Measurements from ENCODE around the gene RAD51B. TPM values are rescaled to one million over a fixed set of nuclear protein-coding genes. Genes with fewer than 3 reads are reported as not detected.

The RAD51B gene
- total RNA-seq, 4 donors from 2014 or later: 8.9 to 30.3 (median 10.4) TPM

DNA sequence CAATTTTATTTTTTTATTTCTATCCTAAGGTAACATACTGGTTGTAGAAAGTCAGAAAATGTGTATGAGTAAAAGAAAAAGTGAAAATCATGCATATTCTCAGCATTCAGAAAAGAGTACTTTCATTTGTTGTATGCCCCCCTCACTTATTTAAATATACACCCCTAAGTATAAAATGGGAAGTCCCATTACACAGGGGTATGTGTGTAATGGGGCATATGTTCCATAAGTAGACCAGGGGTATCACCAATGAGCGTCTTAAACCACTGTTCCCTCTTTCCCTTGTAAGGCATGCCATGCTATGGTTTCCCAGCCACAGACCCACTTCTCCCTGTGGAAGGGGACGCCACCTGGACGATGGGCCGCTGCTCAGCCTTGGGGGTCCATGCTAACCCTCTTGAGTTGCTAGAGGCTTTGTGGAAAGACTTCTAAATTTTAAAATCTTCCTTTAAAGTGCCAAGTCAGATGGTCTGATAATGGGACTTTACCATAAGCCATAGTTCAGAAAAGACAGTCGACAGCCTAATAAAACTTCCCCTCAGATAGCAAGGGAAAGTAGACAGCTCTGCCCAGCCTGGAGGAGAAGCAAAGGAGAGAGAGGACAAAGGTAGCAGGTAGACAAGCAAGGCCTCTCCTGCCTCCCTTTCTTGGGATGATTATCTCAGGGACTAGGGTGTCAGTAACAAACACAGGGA is 855.1 kb downstream of the RAD51B start:
- DNase-seq (ENCODE audit: low spot score) (no peak), ATAC-seq (ENCODE audit: low FRiP score) (no peak)
- TF ChIP-seq, protein P1, sequence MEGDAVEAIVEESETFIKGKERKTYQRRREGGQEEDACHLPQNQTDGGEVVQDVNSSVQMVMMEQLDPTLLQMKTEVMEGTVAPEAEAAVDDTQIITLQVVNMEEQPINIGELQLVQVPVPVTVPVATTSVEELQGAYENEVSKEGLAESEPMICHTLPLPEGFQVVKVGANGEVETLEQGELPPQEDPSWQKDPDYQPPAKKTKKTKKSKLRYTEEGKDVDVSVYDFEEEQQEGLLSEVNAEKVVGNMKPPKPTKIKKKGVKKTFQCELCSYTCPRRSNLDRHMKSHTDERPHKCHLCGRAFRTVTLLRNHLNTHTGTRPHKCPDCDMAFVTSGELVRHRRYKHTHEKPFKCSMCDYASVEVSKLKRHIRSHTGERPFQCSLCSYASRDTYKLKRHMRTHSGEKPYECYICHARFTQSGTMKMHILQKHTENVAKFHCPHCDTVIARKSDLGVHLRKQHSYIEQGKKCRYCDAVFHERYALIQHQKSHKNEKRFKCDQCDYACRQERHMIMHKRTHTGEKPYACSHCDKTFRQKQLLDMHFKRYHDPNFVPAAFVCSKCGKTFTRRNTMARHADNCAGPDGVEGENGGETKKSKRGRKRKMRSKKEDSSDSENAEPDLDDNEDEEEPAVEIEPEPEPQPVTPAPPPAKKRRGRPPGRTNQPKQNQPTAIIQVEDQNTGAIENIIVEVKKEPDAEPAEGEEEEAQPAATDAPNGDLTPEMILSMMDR (IDR thresholded peaks at IDR 0.05): no peak

- TF ChIP-seq, protein P1 (IDR thresholded peaks at IDR 0.05): no peak
- ATAC-seq (ENCODE audit: low FRiP score) (no peak), DNase-seq (ENCODE audit: low spot score) (no peak)
These were observed 855.6 kb downstream of the RAD51B start for GRCh38 chr14:68675233-68675577.

GRCh38 chr14:68676511-68676943 is 856.9 kb downstream of the RAD51B start:
- DNase-seq (ENCODE audit: low spot score) (no peak), ATAC-seq (ENCODE audit: low FRiP score) (no peak)
- TF ChIP-seq, protein P1 (IDR thresholded peaks at IDR 0.05): no peak

GRCh38 chr14:68677476-68677875 is 857.9 kb downstream of the RAD51B start:
- ATAC-seq (ENCODE audit: low FRiP score): no peak
- no peak for DNase-seq (ENCODE audit: low spot score)
- TF ChIP-seq, protein P1 (IDR thresholded peaks at IDR 0.05): no peak

- no peak for DNase-seq (ENCODE audit: low spot score)
- ATAC-seq (ENCODE audit: low FRiP score): no peak
- TF ChIP-seq, protein P1 (IDR thresholded peaks at IDR 0.05): no peak
These were observed 858.3 kb downstream of the RAD51B start for GRCh38 chr14:68677901-68678300.

DNA sequence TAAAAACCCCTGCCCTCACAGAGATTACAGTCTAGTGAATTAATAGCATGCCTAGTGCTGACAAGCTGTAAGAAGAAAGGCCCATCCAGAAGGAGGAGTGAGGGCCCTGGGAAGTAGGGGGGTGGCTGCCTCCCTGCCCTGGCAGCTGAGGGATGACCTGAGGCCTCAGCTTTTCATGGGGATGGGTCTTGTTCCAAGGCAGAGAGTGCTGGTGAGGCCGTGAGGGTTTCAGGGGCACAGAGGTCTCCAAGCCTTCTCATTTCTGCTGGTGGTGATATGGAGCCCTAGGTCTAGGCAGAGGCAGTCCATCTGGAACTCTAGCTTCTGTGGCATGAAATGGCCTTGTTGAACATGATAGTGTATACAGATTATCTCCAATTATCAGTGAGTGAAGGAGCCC is 858.9 kb downstream of the RAD51B start:
- no peak for DNase-seq (ENCODE audit: low spot score)
- TF ChIP-seq, protein P1 (IDR thresholded peaks at IDR 0.05): no peak
- no peak for ATAC-seq (ENCODE audit: low FRiP score)

- no peak for DNase-seq (ENCODE audit: low spot score)
- TF ChIP-seq, protein P1 (IDR thresholded peaks at IDR 0.05): no peak
- ATAC-seq (ENCODE audit: low FRiP score): no peak
These were observed 859.7 kb downstream of the RAD51B start for GRCh38 chr14:68679301-68679700.

Data from omental fat pad (tissue), 4 donors.